Natural killer cell treated with Interleukin-12 subunit alpha and Interleukin-12 subunit beta and Interleukin-15 and Interleukin-18, amount 100 ng/mL, for 72 hours (primary cell): Measurements from ENCODE around the gene HECTD3. TPM values are rescaled to one million over a fixed set of nuclear protein-coding genes. Genes with fewer than 3 reads are reported as not detected.

ENCODE experiments used
- ATAC-seq, 2 donors: fragments of 150-1000 bp; cut with Tn5 transposase in 1 of 2; sonication (Bioruptor Pico), chemical (Tn5 transposase) in 1 of 2; 2 replicates each; pipeline ENCODE4 v1.10.0; 2021
- DNase-seq: peaks from one replicate; pipeline ENCODE4 v3.0.0; 2022; ENCODE audit warnings: low spot score
- H3K27ac Mint-ChIP-seq, 2 donors: 1 replicate in 1 of 2; 2 replicates in 1 of 2; pipeline ENCODE4 v1.8.0; 2022; ENCODE audit warnings: mixed read lengths in 2 of 2, mild to moderate bottlenecking in 1 of 2, moderate library complexity in 1 of 2
- H3K27me3 Mint-ChIP-seq, 2 donors: 1 replicate in 1 of 2; 2 replicates in 1 of 2; pipeline ENCODE4 v1.8.0; 2022; ENCODE audit warnings: mixed read lengths in 2 of 2
- H3K36me3 Mint-ChIP-seq: one replicate; pipeline ENCODE4 v1.8.0; 2022; ENCODE audit warnings: mixed read lengths
- H3K4me1 Mint-ChIP-seq, 2 donors: 1 replicate in 1 of 2; 2 replicates in 1 of 2; pipeline ENCODE4 v1.8.0; 2022; ENCODE audit warnings: low read depth in 2 of 2, mixed read lengths in 2 of 2, mild to moderate bottlenecking in 1 of 2
- H3K4me3 Mint-ChIP-seq: one replicate; pipeline ENCODE4 v1.8.0; 2022; ENCODE audit warnings: mixed read lengths
- H3K9me3 Mint-ChIP-seq: 2 replicates; pipeline ENCODE4 v1.8.0; 2022; ENCODE audit warnings: mixed read lengths
- total RNA-seq, 2 donors: library from RNA; stranded (reverse); gene quantifications; one replicate each; pipeline ENCODE4 v1.2.3, GENCODE V29; 2022

HECTD3 gene
- 10 to 100 TPM; 39.0 to 42.8 TPM for total RNA-seq

DNA sequence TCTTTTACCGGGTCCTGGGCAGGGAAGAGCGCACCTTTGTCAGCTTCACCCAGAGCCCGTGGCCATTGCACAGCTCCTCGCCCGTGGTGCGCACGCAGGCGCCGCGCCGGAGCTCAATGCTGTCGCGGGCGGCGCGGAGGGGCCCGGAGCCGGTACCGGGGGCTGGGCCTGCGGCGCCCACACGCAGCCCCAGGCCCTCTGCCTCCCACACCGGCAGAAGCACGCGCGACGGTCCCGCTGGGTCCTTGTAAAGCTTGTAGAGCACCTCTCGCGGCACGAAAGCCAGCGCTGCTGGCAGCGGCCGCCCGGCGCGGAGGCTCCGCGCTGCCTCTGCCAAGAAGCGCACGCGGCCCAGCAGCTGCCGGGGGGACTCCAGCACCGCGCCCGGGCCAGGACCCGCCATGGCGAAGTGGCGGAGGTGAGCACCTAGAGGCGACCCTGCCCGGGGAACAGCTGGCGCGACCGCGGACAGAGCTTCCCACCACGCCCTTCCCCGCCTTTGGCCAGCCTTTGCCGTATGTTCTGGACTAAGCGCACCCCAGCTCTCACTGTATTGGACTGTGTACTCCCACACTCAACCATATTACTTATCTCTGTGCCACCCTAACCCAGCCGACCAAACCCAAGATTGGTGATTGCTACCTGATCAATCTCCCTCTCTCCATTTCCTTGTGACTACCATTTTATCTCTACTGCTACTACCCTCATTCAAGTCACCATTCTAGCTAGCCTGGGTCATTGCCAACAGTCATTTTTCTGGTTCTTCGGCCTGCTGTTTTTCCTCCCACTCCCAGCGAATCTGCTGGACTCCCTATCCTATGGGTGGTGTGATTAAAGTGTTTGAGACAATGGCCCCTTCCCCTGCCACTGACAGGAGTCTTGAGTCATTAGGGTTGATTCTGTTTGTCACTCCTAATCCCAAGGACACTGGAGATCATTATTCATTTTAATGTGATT lies at the start of gene HECTD3:
Gene HECTD3, minus strand, starts transcription at position 470 of the 957 bp plus-strand sequence. Its CDS starts 67 bp downstream, at position 403.
- Mint-ChIP-seq H3K27ac (peak within 1 kb of the TSS; percentile 89 to 92), H3K4me3 (peak within 1 kb of the TSS; percentile 88), H3K4me1 (peaks cover 38 to 44% of the 10 kb centered on the region in 2 donors), H3K27me3 (no peaks in the 10 kb centered on the region), H3K36me3 (peaks cover 4% of the 10 kb centered on the region), H3K9me3 (no peaks in the 10 kb centered on the region)
- peak; percentile 87 for DNase-seq
- peak; percentile 87 to 89 for ATAC-seq

DNA sequence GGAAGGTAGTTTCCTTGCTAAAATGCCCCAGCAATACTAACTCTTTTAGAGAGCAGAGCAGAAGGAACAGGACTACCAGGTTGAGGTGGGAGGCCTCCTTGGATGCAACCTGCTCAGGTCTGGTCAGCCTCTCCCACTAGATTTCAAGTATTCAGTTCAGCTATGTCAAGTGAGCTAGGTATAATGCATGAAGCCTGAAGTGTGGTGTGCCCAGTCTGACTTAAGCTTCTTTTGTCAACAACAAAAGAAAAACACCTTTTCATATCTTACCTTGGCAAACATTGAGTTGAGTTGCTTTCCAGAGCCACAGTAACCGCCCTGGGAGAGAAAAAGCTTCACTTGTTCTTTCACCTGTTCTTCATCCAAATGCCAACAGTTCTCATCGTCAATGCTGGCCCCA lies 48.7 kb upstream of the HECTD3 start:
- DNase-seq: no peak
- no peaks in the 10 kb centered on the region for H3K27me3 Mint-ChIP-seq
- no peaks in the 10 kb centered on the region for H3K9me3 Mint-ChIP-seq
- no peak overlapping the region for H3K4me3 Mint-ChIP-seq
- peaks cover 0 to 2% of the 10 kb centered on the region in 2 donors for H3K4me1 Mint-ChIP-seq
- no peak overlapping the region for H3K27ac Mint-ChIP-seq
- H3K36me3 Mint-ChIP-seq: no peaks in the 10 kb centered on the region
- no peak for ATAC-seq

GRCh38 chr1:45057542-45057941 lies 46.4 kb upstream of the HECTD3 start:
- no peak overlapping the region for H3K4me3 Mint-ChIP-seq
- no peaks in the 10 kb centered on the region for H3K36me3 Mint-ChIP-seq
- DNase-seq (no peak), ATAC-seq (no peak)
- no peaks in the 10 kb centered on the region for H3K27me3 Mint-ChIP-seq
- H3K27ac Mint-ChIP-seq: no peak overlapping the region
- peaks cover 0 to 2% of the 10 kb centered on the region in 2 donors for H3K4me1 Mint-ChIP-seq
- no peaks in the 10 kb centered on the region for H3K9me3 Mint-ChIP-seq

DNA sequence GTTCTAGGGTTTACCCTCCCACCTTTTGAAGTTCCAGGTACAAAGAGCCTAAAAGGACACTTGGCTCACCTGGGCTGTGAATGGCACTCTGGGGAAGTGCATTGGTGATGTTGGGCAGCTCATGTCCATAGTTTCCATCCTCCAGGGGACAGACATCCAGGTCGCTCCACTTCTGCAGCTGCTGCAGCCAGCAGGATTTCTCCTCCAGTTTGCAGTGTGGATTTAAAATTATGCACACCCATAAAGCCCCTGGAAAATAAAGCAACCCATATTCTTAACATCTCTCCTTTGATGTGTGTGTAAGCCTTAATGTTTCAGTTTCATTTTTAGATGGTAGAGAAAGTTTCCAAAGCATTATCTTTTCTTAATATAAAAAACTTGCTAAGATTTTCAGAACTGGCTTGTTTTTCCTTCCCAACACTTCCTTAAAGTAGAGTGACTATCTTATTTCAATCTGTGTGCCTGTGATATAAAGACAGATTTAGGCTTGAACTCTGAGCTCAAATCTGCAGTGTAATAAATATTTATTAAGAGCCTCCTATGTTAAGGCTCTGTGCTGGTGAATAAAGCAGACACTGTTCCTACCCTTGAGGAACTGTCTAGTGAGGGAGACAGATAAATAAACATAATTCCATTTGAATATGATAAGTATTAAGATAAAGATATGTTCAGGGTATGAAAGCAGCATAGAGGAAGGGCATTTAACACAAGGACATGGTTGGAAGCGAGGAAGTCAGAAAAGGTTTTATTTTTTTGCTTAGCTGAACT lies 40.1 kb upstream of the HECTD3 start:
- Mint-ChIP-seq H3K36me3 (no peaks in the 10 kb centered on the region), H3K9me3 (no peaks in the 10 kb centered on the region), H3K4me3 (peak overlapping the region; percentile 58), H3K4me1 (peaks cover 4 to 8% of the 10 kb centered on the region in 2 donors), H3K27ac (peak overlapping the region; percentile 53 to 75), H3K27me3 (no peaks in the 10 kb centered on the region)
- DNase-seq (no peak), ATAC-seq (peak in 1 of 2 donors; percentile 56)

- Mint-ChIP-seq H3K27ac (no peak overlapping the region), H3K27me3 (no peaks in the 10 kb centered on the region), H3K36me3 (no peaks in the 10 kb centered on the region), H3K4me3 (no peak overlapping the region), H3K9me3 (no peaks in the 10 kb centered on the region), H3K4me1 (peaks cover 4 to 8% of the 10 kb centered on the region in 2 donors)
- ATAC-seq (peak in 1 of 2 donors; percentile 31), DNase-seq (no peak)
Observed at GRCh38 chr1:45047032-45047431, 35.9 kb upstream of the HECTD3 start.

DNA sequence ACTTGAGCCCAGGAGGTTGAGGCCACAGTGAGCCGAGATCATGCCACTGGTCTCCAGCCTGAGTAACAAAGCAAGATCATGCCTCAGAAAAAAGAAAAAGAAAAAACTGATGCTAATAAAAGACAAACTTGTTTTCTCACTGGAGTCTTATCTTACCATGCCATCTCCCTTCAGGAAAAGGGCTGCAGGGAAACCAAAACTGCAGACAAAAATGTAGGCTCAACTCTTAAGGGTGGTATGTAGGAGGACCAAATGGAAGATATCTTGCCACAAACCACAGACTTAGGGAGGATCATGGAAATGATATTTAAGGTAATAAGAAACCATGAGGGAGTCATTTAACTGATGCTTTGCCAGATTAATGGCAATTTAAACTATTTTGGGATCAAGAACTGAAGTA lies 33.8 kb upstream of the HECTD3 start:
- Mint-ChIP-seq H3K27ac (no peak overlapping the region), H3K36me3 (no peaks in the 10 kb centered on the region), H3K27me3 (no peaks in the 10 kb centered on the region), H3K4me1 (no peaks in the 10 kb centered on the region), H3K9me3 (no peaks in the 10 kb centered on the region), H3K4me3 (no peak overlapping the region)
- DNase-seq (no peak), ATAC-seq (no peak)

DNA sequence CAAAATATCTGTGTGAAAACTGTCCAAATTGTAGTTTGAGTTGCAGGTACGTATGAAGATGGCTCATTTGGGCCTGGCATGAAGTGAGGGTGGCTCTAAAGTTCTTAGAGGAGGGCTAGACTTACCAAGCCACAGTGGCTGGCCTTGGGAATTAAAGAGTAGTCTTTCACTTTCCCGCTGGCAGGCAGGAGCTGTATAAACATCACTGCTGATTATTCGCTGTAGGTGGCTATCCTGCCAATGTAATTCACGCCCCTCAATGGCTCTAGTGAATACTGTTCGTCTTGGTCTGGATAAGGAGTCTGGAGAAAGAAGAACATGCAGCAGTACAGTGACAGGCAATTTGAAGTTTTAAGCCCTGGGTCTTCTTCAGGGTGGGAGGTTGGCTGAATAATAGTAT lies 32.0 kb upstream of the HECTD3 start:
- Mint-ChIP-seq H3K27me3 (no peaks in the 10 kb centered on the region), H3K36me3 (no peaks in the 10 kb centered on the region), H3K4me1 (no peaks in the 10 kb centered on the region), H3K4me3 (no peak overlapping the region), H3K27ac (no peak overlapping the region), H3K9me3 (no peaks in the 10 kb centered on the region)
- no peak for ATAC-seq
- DNase-seq: no peak

DNA sequence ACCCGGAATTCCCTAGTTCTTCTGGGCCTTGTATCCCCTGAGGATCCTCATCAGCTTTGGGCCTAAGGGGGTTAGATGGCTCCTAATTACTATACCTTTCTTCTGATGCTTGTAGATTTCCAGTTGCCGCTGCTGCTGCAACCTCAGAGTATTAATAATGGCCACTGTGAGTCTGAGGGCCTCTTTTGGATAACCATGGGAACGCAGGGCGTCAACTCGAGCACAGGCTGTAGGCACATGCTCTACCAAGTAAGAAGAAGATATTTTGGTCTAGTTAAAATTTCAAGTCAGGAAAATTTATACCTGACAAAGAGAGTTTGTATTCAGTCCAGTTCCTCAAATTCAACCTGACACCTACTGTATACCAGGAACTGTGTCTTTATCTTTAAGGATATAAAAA lies 29.2 kb upstream of the HECTD3 start:
- no peaks in the 10 kb centered on the region for H3K4me1 Mint-ChIP-seq
- no peaks in the 10 kb centered on the region for H3K9me3 Mint-ChIP-seq
- H3K4me3 Mint-ChIP-seq: no peak overlapping the region
- H3K36me3 Mint-ChIP-seq: no peaks in the 10 kb centered on the region
- H3K27me3 Mint-ChIP-seq: no peaks in the 10 kb centered on the region
- H3K27ac Mint-ChIP-seq: no peak overlapping the region
- ATAC-seq (no peak), DNase-seq (no peak)

- Mint-ChIP-seq H3K9me3 (no peaks in the 10 kb centered on the region), H3K4me3 (no peak overlapping the region), H3K4me1 (no peaks in the 10 kb centered on the region), H3K27me3 (no peaks in the 10 kb centered on the region), H3K36me3 (no peaks in the 10 kb centered on the region), H3K27ac (no peak overlapping the region)
- ATAC-seq: no peak
- DNase-seq: no peak
Observed at GRCh38 chr1:45038661-45039364, 27.7 kb upstream of the HECTD3 start.

GRCh38 chr1:45038240-45038639 lies 27.1 kb upstream of the HECTD3 start:
- DNase-seq (no peak), ATAC-seq (no peak)
- Mint-ChIP-seq H3K36me3 (no peaks in the 10 kb centered on the region), H3K4me1 (no peaks in the 10 kb centered on the region), H3K9me3 (no peaks in the 10 kb centered on the region), H3K27ac (no peak overlapping the region), H3K27me3 (no peaks in the 10 kb centered on the region), H3K4me3 (no peak overlapping the region)

DNA sequence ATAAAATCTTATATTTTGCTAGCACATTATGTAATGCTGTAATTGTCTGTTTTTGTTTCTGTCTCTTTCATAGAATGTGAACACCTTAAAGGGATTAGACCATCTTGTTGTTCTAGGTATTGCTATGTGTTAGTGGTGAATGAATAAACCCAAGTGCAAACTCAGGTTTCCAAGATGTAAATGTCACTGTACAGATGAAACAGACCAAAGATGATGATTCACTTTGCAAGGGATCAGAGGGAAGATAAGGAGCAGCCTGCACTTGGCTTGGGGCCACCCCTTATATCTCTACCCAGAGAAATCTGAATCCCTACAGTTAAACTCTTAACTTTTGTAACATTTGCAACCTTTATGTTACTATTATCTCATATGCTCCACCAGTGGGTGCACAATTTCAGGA lies 26.3 kb upstream of the HECTD3 start:
- no peaks in the 10 kb centered on the region for H3K9me3 Mint-ChIP-seq
- H3K4me1 Mint-ChIP-seq: no peaks in the 10 kb centered on the region
- H3K27ac Mint-ChIP-seq: no peak overlapping the region
- ATAC-seq (no peak), DNase-seq (no peak)
- no peaks in the 10 kb centered on the region for H3K27me3 Mint-ChIP-seq
- H3K4me3 Mint-ChIP-seq: no peak overlapping the region
- no peaks in the 10 kb centered on the region for H3K36me3 Mint-ChIP-seq

DNA sequence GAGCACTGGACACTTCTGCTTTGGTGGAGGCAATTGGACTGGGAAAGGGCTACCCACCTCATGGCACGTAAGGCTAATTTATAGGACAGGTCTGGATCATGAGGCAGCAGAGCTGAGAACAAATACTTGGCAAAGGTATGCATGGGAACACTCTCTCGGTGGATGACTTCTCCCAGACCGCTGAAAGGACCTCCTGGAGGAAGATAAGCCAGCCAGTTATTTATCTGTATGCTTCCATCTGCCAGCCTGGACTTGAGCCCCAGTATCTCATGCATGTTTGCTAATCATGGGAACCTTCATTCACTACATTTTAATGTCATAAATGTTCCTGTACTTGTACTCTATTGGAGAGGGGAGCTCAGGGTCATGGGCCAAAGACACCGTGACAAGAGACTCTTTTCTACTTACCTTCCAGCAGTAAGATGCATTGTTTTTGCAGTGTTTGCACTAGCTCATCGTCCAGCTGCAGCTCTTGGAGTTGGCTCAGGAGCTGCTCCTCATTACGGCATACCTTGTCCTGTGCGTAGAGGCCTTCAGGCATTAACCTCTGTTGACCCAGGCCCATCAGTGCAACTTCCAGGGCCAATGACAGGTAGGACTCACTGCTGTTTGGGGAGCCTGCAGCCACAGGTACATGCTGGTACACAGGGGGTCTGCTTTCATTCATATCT lies 24.6 kb upstream of the HECTD3 start:
- no peaks in the 10 kb centered on the region for H3K4me1 Mint-ChIP-seq
- H3K27me3 Mint-ChIP-seq: no peaks in the 10 kb centered on the region
- no peaks in the 10 kb centered on the region for H3K9me3 Mint-ChIP-seq
- no peak overlapping the region for H3K4me3 Mint-ChIP-seq
- DNase-seq (no peak), ATAC-seq (no peak)
- H3K27ac Mint-ChIP-seq: no peak overlapping the region
- H3K36me3 Mint-ChIP-seq: no peaks in the 10 kb centered on the region

DNA sequence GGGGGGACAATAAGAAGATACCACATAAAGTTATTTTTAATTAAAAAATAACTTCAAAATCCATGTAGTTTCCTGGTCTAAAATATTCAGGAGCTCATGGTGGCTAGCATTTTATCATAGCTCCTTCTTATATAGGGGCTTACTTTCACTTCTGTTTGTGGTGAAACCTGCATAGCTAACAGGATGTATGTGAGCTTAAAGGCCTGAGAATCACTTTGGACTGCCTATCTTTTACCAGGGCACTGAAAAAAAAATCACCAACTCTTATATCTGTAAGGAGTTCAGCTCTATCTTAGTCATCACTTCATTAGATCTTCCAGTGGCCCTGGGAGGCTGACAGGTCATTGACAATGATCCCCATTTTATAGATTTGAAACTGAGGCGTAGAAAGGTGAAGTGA lies 22.2 kb upstream of the HECTD3 start:
- no peak for DNase-seq
- Mint-ChIP-seq H3K4me3 (no peak overlapping the region), H3K27me3 (no peaks in the 10 kb centered on the region), H3K36me3 (no peaks in the 10 kb centered on the region), H3K27ac (no peak overlapping the region), H3K4me1 (no peaks in the 10 kb centered on the region), H3K9me3 (no peaks in the 10 kb centered on the region)
- ATAC-seq: no peak
